GM23338 (cell line): ENCODE measurements around the gene RAB11FIP2. TPM values are rescaled to one million over a fixed set of nuclear protein-coding genes. Genes with fewer than 3 reads are reported as not detected.

Experiments used
- ATAC-seq: fragments of 200-7000 bp; cut with Tn5 transposase; 3 replicates; pipeline ENCODE4 v1.9.1; 2020
- DNase-seq: peaks from one replicate; pipeline ENCODE4 v3.0.0-alpha.2; 2015; ENCODE audit warnings: low spot score
- H2AFZ ChIP-seq: fragments of 200-600 bp; sonication (generic); 2 replicates; pipeline ENCODE4 v1.8.0; 2016; ENCODE audit warnings: antibody characterized with exemption, mild to moderate bottlenecking, moderate library complexity
- H3F3A ChIP-seq: fragments of 200-600 bp; sonication (generic); replicated peaks from 2 replicates; pipeline ENCODE4 v1.8.0; 2017; ENCODE audit warnings: antibody characterized with exemption, mixed run types, low read depth
- H3K27ac ChIP-seq: fragments of 200-600 bp; sonication (generic); 2 replicates; pipeline ENCODE4 v1.6.1; 2016; ENCODE audit warnings: low read depth
- H3K27me3 ChIP-seq: fragments of 200-600 bp; sonication (generic); 2 replicates; pipeline ENCODE4 v1.8.0; 2016; ENCODE audit warnings: mild to moderate bottlenecking, mixed run types, moderate library complexity; ENCODE audit not compliant: insufficient read depth
- H3K36me3 ChIP-seq: fragments of 200-600 bp; sonication (generic); 2 replicates; pipeline ENCODE4 v1.8.0; 2016; ENCODE audit warnings: mild to moderate bottlenecking; ENCODE audit not compliant: insufficient read depth
- H3K4me1 ChIP-seq: fragments of 200-600 bp; sonication (generic); 2 replicates; pipeline ENCODE4 v1.8.0; 2016; ENCODE audit warnings: mild to moderate bottlenecking, moderate library complexity; ENCODE audit not compliant: insufficient read depth
- H3K4me2 ChIP-seq: fragments of 200-600 bp; sonication (generic); 2 replicates; pipeline ENCODE4 v1.7.1; 2017; ENCODE audit warnings: mixed run types
- H3K4me3 ChIP-seq: fragments of 200-600 bp; sonication (generic); 2 replicates; pipeline ENCODE4 v1.6.1; 2016; ENCODE audit warnings: mixed run types
- H3K79me2 ChIP-seq: fragments of 200-600 bp; sonication (generic); replicated peaks from 2 replicates; pipeline ENCODE4 v1.8.0; 2017; ENCODE audit warnings: mild to moderate bottlenecking; ENCODE audit not compliant: insufficient read depth
- H3K9me2 ChIP-seq: fragments of 200-600 bp; sonication (generic); 2 replicates; pipeline ENCODE4 v1.8.0; 2017; ENCODE audit not compliant: insufficient read depth
- H4K20me1 ChIP-seq: fragments of 200-600 bp; sonication (generic); replicated peaks from 2 replicates; pipeline ENCODE4 v1.8.0; 2017; ENCODE audit warnings: mild to moderate bottlenecking; ENCODE audit not compliant: insufficient read depth
- H3K27ac Mint-ChIP-seq: 2 replicates; pipeline ENCODE4 v1.8.0; 2020; ENCODE audit warnings: inconsistent platforms, mild to moderate bottlenecking, moderate library complexity, mixed read lengths
- H3K27me3 Mint-ChIP-seq: 3 replicates; pipeline ENCODE4 v1.8.0; 2022; ENCODE audit warnings: low read depth, mild to moderate bottlenecking, moderate library complexity, mixed read lengths, inconsistent platforms; ENCODE audit not compliant: insufficient read depth, poor library complexity
- H3K36me3 Mint-ChIP-seq: 3 replicates; pipeline ENCODE4 v1.8.0; 2021; ENCODE audit warnings: low read depth, mild to moderate bottlenecking, inconsistent platforms, moderate library complexity, mixed read lengths
- H3K4me1 Mint-ChIP-seq: 3 replicates; pipeline ENCODE4 v1.8.0; 2020; ENCODE audit warnings: mild to moderate bottlenecking, inconsistent platforms, mixed read lengths
- H3K4me3 Mint-ChIP-seq: 3 replicates; pipeline ENCODE4 v1.8.0; 2021; ENCODE audit warnings: moderate library complexity, mild to moderate bottlenecking, inconsistent platforms, mixed read lengths
- H3K9me3 Mint-ChIP-seq: 3 replicates; pipeline ENCODE4 v1.8.0; 2020; ENCODE audit warnings: moderate library complexity, mild to moderate bottlenecking, inconsistent platforms, mixed read lengths
- CTCF ChIP-seq, 2 experiments: fragments of 200-600 bp in 1 of 2; sonication (generic) in 1 of 2; conservative IDR thresholded peaks; 2 replicates each; pipeline versions ENCODE4 v1.5.1 to v1.6.1; 2016 to 2017; ENCODE audit warnings: antibody characterized with exemption in 2 of 2, low read depth in 2 of 2, mild to moderate bottlenecking in 2 of 2, moderate library complexity in 1 of 2
- EZH2 ChIP-seq: fragments of 200-600 bp; sonication (generic); IDR thresholded peaks from one replicate; pipeline ENCODE4 v1.8.0; 2017; ENCODE audit warnings: antibody characterized with exemption, mild to moderate bottlenecking, low read depth; ENCODE audit not compliant: unreplicated experiment
- REST ChIP-seq: IDR thresholded peaks from one replicate; pipeline ENCODE4 v1.6.1; 2018; ENCODE audit warnings: antibody characterized with exemption; ENCODE audit not compliant: unreplicated experiment
- ZNF331 ChIP-seq: fragments of 250-450 bp; sonication (Bioruptor Pico); IDR thresholded peaks from 2 replicates; pipeline ENCODE4 v1.5.0; 2020; ENCODE audit warnings: low read depth, mild to moderate bottlenecking, moderate library complexity
- polyA plus RNA-seq: library from polyadenylated mRNA; unstranded; fragments of >200 nt; fragmentation: Nextera tagmentation; extraction: Ambion mirVana; gene quantifications from 2 replicates; pipeline ENCODE4 v1.2.1, GENCODE V29; 2016
- total RNA-seq: library from RNA; depleted of rRNA; stranded (reverse); fragments of >200 nt; shearing (Covaris generic); gene quantifications from 2 replicates; pipeline ENCODE4 v1.2.3, GENCODE V29; 2014

RAB11FIP2 gene
- total and polyA plus RNA-seq, 2 experiments from 2014 or later: 16.1 to 17.6 TPM

GRCh38 chr10:118033905-118034304, 12.8 kb downstream of the RAB11FIP2 start:
- Mint-ChIP-seq H3K4me1 (peaks cover 30% of the 10 kb centered on the region), H3K27ac (no peak overlapping the region), H3K36me3 (no peaks in the 10 kb centered on the region), H3K4me3 (no peak overlapping the region), H3K27me3 (no peaks in the 10 kb centered on the region), H3K9me3 (no peaks in the 10 kb centered on the region)
- H3K4me1 ChIP-seq: peaks cover 25% of the 10 kb centered on the region
- no peaks in the 10 kb centered on the region for H3F3A ChIP-seq
- no peaks in the 10 kb centered on the region for H3K27me3 ChIP-seq
- H2AFZ ChIP-seq: no peak overlapping the region
- DNase-seq (no peak), ATAC-seq (no peak)
- no peak overlapping the region for H3K4me3 ChIP-seq
- H4K20me1 ChIP-seq: no peaks in the 10 kb centered on the region
- H3K36me3 ChIP-seq: no peaks in the 10 kb centered on the region
- TF ChIP-seq REST: no peak
- TF ChIP-seq CTCF (conservative IDR thresholded peaks at IDR 0.05; ENCODE audit: low read depth in 2 of 2): 0 out of 4 replicates have a peak, but pooled peaks of 1 of the 2 experiments have one; percentile 8
- H3K27ac ChIP-seq: no peak overlapping the region
- no peaks in the 10 kb centered on the region for H3K79me2 ChIP-seq
- no peak overlapping the region for H3K4me2 ChIP-seq
- H3K9me2 ChIP-seq: no peaks in the 10 kb centered on the region

- no peak overlapping the region for H3K27ac ChIP-seq
- H3K9me2 ChIP-seq: no peaks in the 10 kb centered on the region
- TF ChIP-seq EZH2 (no peak), ZNF331 (CRISPR knock-in tag) (no peak), REST (no peak)
- H3K4me2 ChIP-seq: no peak overlapping the region
- no peaks in the 10 kb centered on the region for H3F3A ChIP-seq
- no peaks in the 10 kb centered on the region for H3K27me3 Mint-ChIP-seq
- H3K27me3 ChIP-seq: no peaks in the 10 kb centered on the region
- ATAC-seq (no peak), DNase-seq (no peak)
- no peaks in the 10 kb centered on the region for H3K79me2 ChIP-seq
- no peak overlapping the region for H3K27ac Mint-ChIP-seq
- H3K4me1 ChIP-seq: peaks cover 31% of the 10 kb centered on the region
- H3K36me3 ChIP-seq: no peaks in the 10 kb centered on the region
- no peak overlapping the region for H2AFZ ChIP-seq
- no peaks in the 10 kb centered on the region for H3K36me3 Mint-ChIP-seq
- H3K4me1 Mint-ChIP-seq: peaks cover 36% of the 10 kb centered on the region
- H4K20me1 ChIP-seq: no peaks in the 10 kb centered on the region
- no peaks in the 10 kb centered on the region for H3K9me3 Mint-ChIP-seq
- H3K4me3 Mint-ChIP-seq: no peak overlapping the region
- no peak overlapping the region for H3K4me3 ChIP-seq
These were observed 14.2 kb downstream of the RAB11FIP2 start for GRCh38 chr10:118032564-118032963.
